HAP-1 (cell line): ENCODE results near the gene SH2B3.
"Not testable (repeated sequence)": the region's sequence is repeated elsewhere in the genome, so short reads cannot be mapped to it uniquely, and the experiment has no call there.

Experiments
- DNase-seq, 2 experiments: peaks; one replicate each; pipeline ENCODE4 v3.0.0-alpha.2; 2016 to 2020; ENCODE audit warnings: low spot score in 2 of 2
- H3K27me3 ChIP-seq: fragments of 250-450 bp; sonication (Bioruptor Pico); 2 replicates; pipeline ENCODE4 v1.5.1; 2020; ENCODE audit warnings: low read depth, mild to moderate bottlenecking, moderate library complexity
- H3K36me3 ChIP-seq: fragments of 250-450 bp; sonication (Bioruptor Pico); replicated peaks from 2 replicates; pipeline ENCODE4 v1.5.1; 2020; ENCODE audit warnings: mild to moderate bottlenecking
- H3K4me1 ChIP-seq: fragments of 250-450 bp; sonication (Bioruptor Pico); 2 replicates; pipeline ENCODE4 v1.5.1; 2020; ENCODE audit warnings: mild to moderate bottlenecking
- H3K4me3 ChIP-seq: fragments of 250-450 bp; sonication (Bioruptor Pico); 2 replicates; pipeline ENCODE4 v1.5.1; 2020; ENCODE audit warnings: mild to moderate bottlenecking, moderate library complexity
- H3K9me3 ChIP-seq: fragments of 250-450 bp; sonication (Bioruptor Pico); 2 replicates; pipeline ENCODE4 v1.5.1; 2020; ENCODE audit warnings: mild to moderate bottlenecking, moderate library complexity
- in situ Hi-C: fragments of 300-500 bp; cut with MboI; formaldehyde crosslinking; loops from 3 replicates; pipeline ENCODE4 v1.14.3; 2020; ENCODE audit warnings: low sequenced_read_pairs, inconsistent platforms, mixed read lengths

SH2B3 gene

GRCh38 chr12:111368788-111369495 is 36.8 kb upstream of the SH2B3 start, which contains the start of gene PHETA1:
Gene PHETA1, minus strand, starts transcription at chr12:111369095. Its CDS starts 5,668 bp downstream, at chr12:111363427.
- H3K9me3 ChIP-seq, result no peaks in the 10 kb centered on the region
- H3K4me3 ChIP-seq, result peak within 1 kb of the TSS; percentile 62
- peaks cover 3% of the 10 kb centered on the region; the same call in 1 of the 2 replicates for H3K4me1 ChIP-seq
- in situ Hi-C loops, result no loop called here
- DNase-seq, result peak; percentile 90 to 97
- no peaks in the 10 kb centered on the region for H3K27me3 ChIP-seq
- H3K36me3 ChIP-seq, result no peaks in the 10 kb centered on the region

GRCh38 chr12:111369496-111370220 is 36.1 kb upstream of the SH2B3 start:
- Histone ChIP-seq H3K27me3 (no peaks in the 10 kb centered on the region), H3K4me3 (peak overlapping the region; percentile 62), H3K4me1 (peaks cover 3% of the 10 kb centered on the region; the same call in 1 of the 2 replicates), H3K9me3 (no peaks in the 10 kb centered on the region), H3K36me3 (no peaks in the 10 kb centered on the region)
- no peak for DNase-seq
- in situ Hi-C loops, result no loop called here

- H3K4me3 ChIP-seq, in situ Hi-C loops, H3K36me3 ChIP-seq, H3K4me1 ChIP-seq, DNase-seq, H3K27me3 ChIP-seq, H3K9me3 ChIP-seq: not testable (repeated sequence)
Measured at GRCh38 chr12:111373231-111373630, 32.5 kb upstream of the SH2B3 start.

DNA sequence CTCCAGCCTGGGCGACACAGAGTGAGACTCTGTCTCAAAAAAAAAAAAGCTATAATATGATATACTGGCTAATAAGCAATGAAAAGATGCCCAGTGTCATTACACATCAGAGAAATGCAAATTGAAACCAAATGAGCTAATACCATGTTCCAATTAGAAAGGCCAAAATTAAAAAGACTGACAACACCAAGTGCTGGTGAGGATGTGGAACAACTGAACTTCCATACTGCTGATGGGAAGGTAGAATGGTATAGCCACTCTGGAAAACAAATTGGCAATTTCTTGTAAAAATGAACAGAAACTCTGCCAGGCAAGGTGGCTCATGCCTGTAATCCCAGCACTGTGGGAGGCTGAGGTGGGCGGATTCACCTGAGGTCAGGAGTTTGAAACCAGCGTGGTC is 28.3 kb upstream of the SH2B3 start:
- Histone ChIP-seq H3K36me3 (no peaks in the 10 kb centered on the region), H3K4me3 (no peak overlapping the region), H3K4me1 (no peaks in the 10 kb centered on the region), H3K9me3 (no peaks in the 10 kb centered on the region), H3K27me3 (no peaks in the 10 kb centered on the region)
- no peak for DNase-seq
- in situ Hi-C loops, result no loop called here

GRCh38 chr12:111379942-111380554 is 25.7 kb upstream of the SH2B3 start:
- H3K9me3 ChIP-seq, result no peaks in the 10 kb centered on the region
- in situ Hi-C loops, result no loop called here
- H3K36me3 ChIP-seq, result no peaks in the 10 kb centered on the region
- H3K27me3 ChIP-seq, result no peaks in the 10 kb centered on the region
- no peaks in the 10 kb centered on the region for H3K4me1 ChIP-seq
- DNase-seq, result no peak
- H3K4me3 ChIP-seq, result no peak overlapping the region

DNA sequence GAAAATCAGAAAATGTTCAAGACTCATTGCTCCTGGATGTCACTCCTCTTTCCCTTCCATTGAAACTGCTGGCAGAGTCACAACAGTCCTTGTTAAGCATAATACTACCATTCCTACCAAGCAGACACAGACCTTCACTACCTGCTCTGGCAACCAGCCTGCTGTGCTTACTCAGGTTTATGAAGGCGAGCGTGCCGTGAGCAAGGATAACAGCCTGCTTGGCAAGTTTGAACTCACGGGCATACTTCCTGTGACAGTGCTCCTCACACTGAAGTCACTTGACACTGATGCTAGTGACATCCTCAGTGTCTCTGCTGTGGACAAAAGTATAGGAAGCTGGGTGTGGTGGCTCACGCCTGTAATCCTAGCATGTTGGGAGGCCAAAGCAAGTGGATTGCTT is 21.1 kb upstream of the SH2B3 start:
- Histone ChIP-seq H3K27me3 (no peaks in the 10 kb centered on the region), H3K4me1 (no peaks in the 10 kb centered on the region), H3K36me3 (no peaks in the 10 kb centered on the region), H3K9me3 (no peaks in the 10 kb centered on the region), H3K4me3 (no peak overlapping the region)
- in situ Hi-C loops, result no loop called here
- DNase-seq, result no peak

- Histone ChIP-seq H3K4me1 (no peaks in the 10 kb centered on the region), H3K36me3 (no peaks in the 10 kb centered on the region), H3K27me3 (no peaks in the 10 kb centered on the region), H3K4me3 (no peak overlapping the region), H3K9me3 (no peaks in the 10 kb centered on the region)
- in situ Hi-C loops, result no loop called here
- DNase-seq, result peak in 1 of 2 experiments; percentile 63
Measured at GRCh38 chr12:111386885-111387284, 18.8 kb upstream of the SH2B3 start.

DNA sequence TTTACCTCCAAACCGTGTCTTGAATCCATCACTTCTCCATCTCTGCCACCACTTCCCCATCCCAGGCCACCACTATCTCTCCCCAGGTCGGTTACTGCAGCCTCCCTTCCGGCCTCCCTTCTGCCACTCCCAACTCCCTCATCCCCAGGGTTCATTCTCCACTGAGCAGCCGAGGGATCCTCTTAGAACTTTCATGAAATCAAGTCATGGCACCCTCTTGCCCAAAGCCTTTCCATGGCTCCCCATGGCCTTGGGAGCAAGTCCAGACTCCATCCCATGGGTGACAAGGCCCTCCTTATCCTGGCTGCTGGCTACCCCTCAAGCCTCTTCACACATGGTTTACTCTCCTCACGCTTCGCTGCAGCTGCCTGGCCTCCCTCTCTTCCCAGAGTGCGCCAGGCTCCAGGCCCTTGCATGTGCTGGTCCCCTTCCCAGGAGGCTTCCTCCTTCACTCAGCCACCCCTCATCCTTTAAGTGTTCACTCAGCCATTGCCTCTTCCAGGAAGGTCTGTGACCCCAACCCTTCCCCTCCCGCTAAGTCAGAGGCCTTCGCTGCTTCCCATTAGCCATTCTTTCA is 17.9 kb upstream of the SH2B3 start:
- in situ Hi-C loops, result no loop called here
- H3K27me3 ChIP-seq, result no peaks in the 10 kb centered on the region
- no peaks in the 10 kb centered on the region for H3K9me3 ChIP-seq
- no peak overlapping the region for H3K4me3 ChIP-seq
- H3K36me3 ChIP-seq, result no peaks in the 10 kb centered on the region
- no peaks in the 10 kb centered on the region for H3K4me1 ChIP-seq
- no peak for DNase-seq

- in situ Hi-C loops, result no loop called here
- Histone ChIP-seq H3K9me3 (no peaks in the 10 kb centered on the region), H3K4me1 (no peaks in the 10 kb centered on the region), H3K36me3 (no peaks in the 10 kb centered on the region), H3K27me3 (no peaks in the 10 kb centered on the region), H3K4me3 (no peak overlapping the region)
- DNase-seq, result no peak
Measured at GRCh38 chr12:111389635-111390034, 16.1 kb upstream of the SH2B3 start.

- in situ Hi-C loops, result no loop called here
- Histone ChIP-seq H3K27me3 (no peaks in the 10 kb centered on the region), H3K9me3 (no peaks in the 10 kb centered on the region), H3K4me1 (no peaks in the 10 kb centered on the region), H3K36me3 (no peaks in the 10 kb centered on the region), H3K4me3 (no peak overlapping the region)
- DNase-seq, result no peak
Measured at GRCh38 chr12:111390910-111391309, 14.8 kb upstream of the SH2B3 start.

DNA sequence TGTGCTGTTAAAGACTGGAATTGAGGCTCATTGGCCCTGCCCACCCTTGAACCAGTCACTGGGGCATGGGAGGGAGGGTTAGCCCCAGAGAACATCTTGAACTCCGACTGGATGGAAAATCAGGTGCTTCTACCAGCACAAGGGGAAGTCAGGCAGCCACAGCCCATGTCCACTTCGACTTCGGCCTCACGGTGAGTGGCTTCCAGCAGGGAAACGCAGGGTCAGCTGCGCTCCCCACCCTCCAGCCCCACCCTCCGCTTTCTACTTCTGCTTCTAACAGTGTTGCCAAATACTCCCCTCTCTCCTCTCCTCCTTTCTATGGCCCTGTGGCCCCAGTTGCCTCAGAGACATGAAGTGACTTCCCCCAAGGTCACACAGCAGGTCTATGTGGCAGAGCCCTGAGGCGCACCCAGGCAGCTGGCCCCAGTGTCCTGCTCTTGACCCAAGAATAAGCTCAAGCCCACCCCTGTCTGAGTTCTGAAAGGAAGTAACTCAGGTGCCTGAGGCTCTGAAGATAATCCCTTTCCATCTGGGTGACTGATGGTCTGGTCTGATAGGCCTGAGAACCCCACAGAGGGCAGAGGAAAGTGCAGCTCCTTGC is 11.9 kb upstream of the SH2B3 start:
- no peaks in the 10 kb centered on the region for H3K27me3 ChIP-seq
- no peaks in the 10 kb centered on the region for H3K36me3 ChIP-seq
- in situ Hi-C loops, result no loop called here
- no peaks in the 10 kb centered on the region for H3K4me1 ChIP-seq
- no peak overlapping the region for H3K4me3 ChIP-seq
- DNase-seq, result no peak
- no peaks in the 10 kb centered on the region for H3K9me3 ChIP-seq

DNA sequence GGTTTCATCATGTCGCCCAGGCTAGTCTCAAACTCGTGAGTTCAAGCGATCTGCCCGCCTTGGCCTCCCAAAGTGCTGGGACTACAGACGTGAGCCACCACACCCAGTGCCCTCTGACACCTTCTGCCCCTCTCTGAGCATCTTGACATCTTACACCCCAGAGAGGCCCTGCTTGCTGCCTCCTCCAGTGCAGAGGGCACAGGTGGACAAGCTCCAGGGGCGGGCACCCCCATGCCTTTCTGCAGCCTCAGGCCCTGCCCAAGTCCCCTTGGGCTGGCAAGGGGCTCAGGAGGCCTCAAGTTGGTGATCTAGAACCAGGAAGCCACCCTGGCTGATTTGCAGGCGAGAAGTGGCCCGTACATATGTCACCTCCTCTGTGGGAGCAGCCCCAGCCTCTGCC is 11.2 kb upstream of the SH2B3 start:
- in situ Hi-C loops, result no loop called here
- H3K4me3 ChIP-seq, result no peak overlapping the region
- H3K9me3 ChIP-seq, result no peaks in the 10 kb centered on the region
- H3K27me3 ChIP-seq, result no peaks in the 10 kb centered on the region
- H3K4me1 ChIP-seq, result no peaks in the 10 kb centered on the region
- DNase-seq, result no peak
- H3K36me3 ChIP-seq, result no peaks in the 10 kb centered on the region

GRCh38 chr12:111395336-111396187 is 10.2 kb upstream of the SH2B3 start:
- in situ Hi-C loops, result loop anchor here (5.0 kb wide), 1 partner anchor 57 kb away; no protein-coding TSS in a partner anchor
- H3K27me3 ChIP-seq, result no peaks in the 10 kb centered on the region
- H3K36me3 ChIP-seq, result no peaks in the 10 kb centered on the region
- no peak for DNase-seq
- H3K4me1 ChIP-seq, result no peaks in the 10 kb centered on the region
- H3K4me3 ChIP-seq, result no peak overlapping the region
- H3K9me3 ChIP-seq, result no peaks in the 10 kb centered on the region
